Right atrium auricular region (tissue), 2 donors: ENCODE data around the gene DUSP11. TPM values are rescaled to one million over a fixed set of nuclear protein-coding genes. Genes with fewer than 3 reads are reported as not detected.
A peak's percentile ranks its signal among the peaks of the same experiment; 100 is the strongest.

Experiments
- DNase-seq: peaks from one replicate; pipeline ENCODE4 v3.0.0-alpha.2; 2019; ENCODE audit warnings: low spot score
- H3K27ac ChIP-seq, 2 donors: fragments of 200-600 bp; sonication (generic); 1 replicate in 1 of 2; 2 replicates in 1 of 2; pipeline ENCODE4 v1.5.1; 2016 to 2019
- H3K27me3 ChIP-seq, 2 donors: fragments of 200-600 bp; sonication (generic); one replicate each; pipeline versions ENCODE4 v1.5.1 to v1.6.0; 2017 to 2019
- H3K36me3 ChIP-seq: fragments of 200-600 bp; sonication (generic); one replicate; pipeline ENCODE4 v1.5.1; 2016
- H3K4me1 ChIP-seq, 2 donors: fragments of 200-600 bp; sonication (generic); one replicate each; pipeline versions ENCODE4 v1.5.1 to v1.6.0; 2017 to 2019
- H3K4me3 ChIP-seq, 2 donors: fragments of 200-600 bp; sonication (generic); 1 replicate in 1 of 2; 2 replicates in 1 of 2; pipeline ENCODE4 v1.5.1; 2017 to 2019; ENCODE audit warnings: mild to moderate bottlenecking in 1 of 2, moderate library complexity in 1 of 2
- H3K9me3 ChIP-seq, 2 donors: fragments of 200-600 bp; sonication (generic); one replicate each; pipeline ENCODE4 v1.5.1; 2019
- total RNA-seq, 2 donors: library from RNA; depleted of rRNA; stranded (reverse); fragments of >200 nt; gene quantifications; one replicate each; pipeline ENCODE4 v1.1.0, GENCODE V29; 2016
- TF ChIP-seq, protein P1 (sequence below), 2 donors: fragments of 200-600 bp; sonication (generic); IDR thresholded peaks; one replicate each; pipeline ENCODE4 v1.5.1; 2019; ENCODE audit warnings: antibody characterized with exemption in 2 of 2

DUSP11 gene
- total RNA-seq, 2 donors from 2014 or later, result 17.0 to 18.2 TPM

DNA sequence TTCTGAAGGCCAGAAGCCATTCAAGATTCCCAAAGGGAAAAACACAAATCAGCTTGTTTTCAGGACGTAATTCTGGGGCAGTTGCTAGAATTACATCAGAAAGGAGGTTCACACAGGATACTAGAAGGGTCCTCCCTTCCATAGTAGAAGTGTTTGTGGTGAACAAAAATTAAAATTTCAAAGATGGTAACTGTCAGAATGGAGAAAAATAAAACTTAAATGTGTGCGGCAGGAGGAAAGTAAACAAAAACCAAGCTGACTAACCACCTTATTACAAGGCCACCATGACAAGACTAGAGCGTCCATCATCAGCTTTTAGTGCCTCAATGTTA is 33.1 kb downstream of the DUSP11 start:
- no peaks in the 10 kb centered on the region for H3K9me3 ChIP-seq
- TF ChIP-seq, protein P1, sequence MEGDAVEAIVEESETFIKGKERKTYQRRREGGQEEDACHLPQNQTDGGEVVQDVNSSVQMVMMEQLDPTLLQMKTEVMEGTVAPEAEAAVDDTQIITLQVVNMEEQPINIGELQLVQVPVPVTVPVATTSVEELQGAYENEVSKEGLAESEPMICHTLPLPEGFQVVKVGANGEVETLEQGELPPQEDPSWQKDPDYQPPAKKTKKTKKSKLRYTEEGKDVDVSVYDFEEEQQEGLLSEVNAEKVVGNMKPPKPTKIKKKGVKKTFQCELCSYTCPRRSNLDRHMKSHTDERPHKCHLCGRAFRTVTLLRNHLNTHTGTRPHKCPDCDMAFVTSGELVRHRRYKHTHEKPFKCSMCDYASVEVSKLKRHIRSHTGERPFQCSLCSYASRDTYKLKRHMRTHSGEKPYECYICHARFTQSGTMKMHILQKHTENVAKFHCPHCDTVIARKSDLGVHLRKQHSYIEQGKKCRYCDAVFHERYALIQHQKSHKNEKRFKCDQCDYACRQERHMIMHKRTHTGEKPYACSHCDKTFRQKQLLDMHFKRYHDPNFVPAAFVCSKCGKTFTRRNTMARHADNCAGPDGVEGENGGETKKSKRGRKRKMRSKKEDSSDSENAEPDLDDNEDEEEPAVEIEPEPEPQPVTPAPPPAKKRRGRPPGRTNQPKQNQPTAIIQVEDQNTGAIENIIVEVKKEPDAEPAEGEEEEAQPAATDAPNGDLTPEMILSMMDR (IDR thresholded peaks at IDR 0.05), result no peak
- H3K27ac ChIP-seq, result no peak overlapping the region
- peaks cover 11% of the 10 kb centered on the region for H3K36me3 ChIP-seq
- H3K4me1 ChIP-seq, result no peaks in the 10 kb centered on the region
- DNase-seq, result no peak
- H3K4me3 ChIP-seq, result no peak overlapping the region
- H3K27me3 ChIP-seq, result no peaks in the 10 kb centered on the region

DNA sequence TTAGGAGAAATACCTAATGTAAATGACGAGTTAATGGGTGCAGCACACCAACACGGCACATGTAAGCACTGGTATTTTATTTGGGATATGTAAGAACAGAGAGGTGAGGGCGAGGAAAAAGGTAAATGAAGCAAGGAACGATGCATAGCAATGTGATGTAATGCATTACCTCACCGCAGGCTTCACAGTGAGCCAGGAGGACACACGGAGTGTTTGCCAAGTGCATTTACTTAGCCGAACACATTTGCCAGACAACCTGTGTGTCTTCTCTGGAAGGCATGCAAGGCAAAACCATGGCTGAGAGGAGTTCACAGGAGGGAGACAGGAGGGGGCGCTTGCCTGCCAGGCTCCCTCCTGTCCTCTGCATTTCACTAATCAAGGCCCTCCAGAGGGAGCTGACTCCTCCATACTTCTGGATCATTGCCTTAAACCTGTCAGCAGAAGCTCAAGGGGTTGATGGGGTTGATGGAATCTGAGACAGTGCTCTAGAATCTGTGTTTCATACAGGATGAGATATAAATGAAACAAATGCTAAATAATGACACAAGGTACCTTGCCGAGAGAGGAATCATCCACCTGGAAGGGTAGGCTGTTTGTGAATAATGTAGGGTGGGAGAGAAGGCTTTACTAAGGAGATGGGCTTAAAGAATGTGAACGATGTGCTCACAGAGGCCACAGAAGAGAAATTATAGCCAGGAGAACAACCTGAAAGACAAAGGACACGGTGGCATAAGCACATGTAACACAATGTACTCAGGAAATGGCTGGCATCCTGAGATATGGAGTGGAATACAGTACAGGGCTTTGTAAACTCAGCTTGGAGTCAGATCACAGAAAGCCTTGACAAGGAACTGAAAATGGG is 33.7 kb downstream of the DUSP11 start:
- peaks cover 11% of the 10 kb centered on the region for H3K36me3 ChIP-seq
- TF ChIP-seq, protein P1 (IDR thresholded peaks at IDR 0.05), result no peak
- no peak overlapping the region for H3K27ac ChIP-seq
- no peaks in the 10 kb centered on the region for H3K4me1 ChIP-seq
- H3K27me3 ChIP-seq, result no peaks in the 10 kb centered on the region
- H3K9me3 ChIP-seq, result no peaks in the 10 kb centered on the region
- H3K4me3 ChIP-seq, result no peak overlapping the region
- no peak for DNase-seq

DNA sequence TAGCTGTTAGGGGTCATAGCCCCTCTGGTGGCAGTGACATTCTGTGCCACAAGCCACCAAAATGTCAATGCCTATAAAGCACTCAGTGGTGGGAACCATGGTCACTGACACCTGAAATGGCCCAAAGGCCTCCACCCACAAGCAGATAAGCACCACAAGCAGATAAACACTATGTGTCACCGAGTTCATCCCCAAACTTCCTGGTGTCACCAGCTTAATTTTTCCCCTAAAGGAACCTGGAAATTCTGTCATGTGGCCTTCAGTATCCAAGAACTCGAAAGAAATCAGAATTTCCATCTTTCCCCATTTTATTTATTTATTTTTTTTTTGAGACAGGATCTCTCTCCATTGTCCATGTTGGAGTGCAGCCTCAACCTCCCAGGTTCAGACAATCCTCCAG is 39.1 kb downstream of the DUSP11 start:
- Histone ChIP-seq H3K4me1 (peaks cover 0 to 16% of the 10 kb centered on the region in 2 donors), H3K27me3 (no peaks in the 10 kb centered on the region), H3K4me3 (no peak overlapping the region), H3K9me3 (no peaks in the 10 kb centered on the region), H3K27ac (no peak overlapping the region), H3K36me3 (peaks cover under 1% of the 10 kb centered on the region)
- TF ChIP-seq, protein P1 (IDR thresholded peaks at IDR 0.05), result no peak
- DNase-seq, result no peak

DNA sequence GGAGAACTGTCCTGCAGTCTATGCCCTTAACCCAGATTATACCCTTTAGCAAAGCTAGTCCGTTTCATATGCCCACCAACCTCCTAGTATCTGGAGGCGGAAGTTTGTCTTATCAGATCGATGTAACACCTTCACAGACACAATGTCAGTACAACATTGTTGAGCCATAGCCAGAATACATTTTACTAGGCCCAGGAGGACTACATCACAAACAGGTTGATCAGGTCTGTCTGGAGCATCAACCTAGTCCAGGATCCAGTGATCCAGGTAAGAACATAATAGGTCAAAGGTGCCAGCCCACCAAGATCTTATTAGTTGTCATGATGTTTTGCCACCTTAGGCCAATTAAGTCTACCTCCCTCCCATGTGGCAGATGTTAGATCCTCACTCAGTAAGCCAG is 40.8 kb downstream of the DUSP11 start:
- TF ChIP-seq, protein P1 (IDR thresholded peaks at IDR 0.05), result no peak

DNA sequence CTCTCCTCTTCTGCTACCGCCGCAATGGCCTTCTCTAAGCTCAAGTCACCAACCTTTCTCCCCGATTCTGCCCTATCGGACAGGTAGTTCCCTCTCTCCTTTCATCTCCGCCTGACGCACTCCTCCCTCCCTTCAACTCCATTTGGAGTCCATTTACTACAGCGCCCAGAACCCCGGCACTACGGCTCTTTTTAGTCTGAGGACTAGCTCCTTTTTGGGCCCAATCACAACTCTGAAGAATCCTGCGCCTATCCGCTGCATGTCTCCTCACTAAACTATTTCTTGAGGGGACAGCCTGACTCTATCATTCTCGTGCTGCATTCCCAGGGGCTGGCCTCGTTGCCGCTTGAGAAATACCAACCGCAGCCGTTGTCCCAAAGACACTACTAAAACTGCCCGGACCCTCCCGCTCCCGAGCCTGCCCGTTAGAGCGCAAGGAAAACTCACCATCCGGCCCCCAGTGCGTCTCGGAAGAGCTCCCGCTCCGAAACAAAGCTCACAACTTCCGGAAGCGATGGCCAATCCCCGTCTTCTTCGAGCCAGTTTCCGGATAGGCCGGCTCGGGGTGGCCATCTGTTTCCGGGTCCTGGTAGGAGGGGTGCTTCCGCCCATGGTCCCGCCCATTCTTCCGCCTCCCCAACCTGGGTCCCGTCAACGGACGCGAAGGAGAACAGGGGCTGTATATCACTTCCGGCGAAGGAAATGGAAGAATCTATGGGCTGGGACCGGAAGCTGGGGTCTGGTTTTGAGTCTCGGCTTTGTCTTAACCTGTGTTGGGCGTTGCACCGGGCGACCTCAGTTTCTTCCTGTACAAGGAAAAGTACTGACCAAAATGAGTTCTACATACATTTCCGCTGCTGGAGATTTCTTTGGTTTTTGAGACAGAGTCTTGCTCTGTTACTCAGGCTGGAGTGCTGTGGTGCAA is 42.8 kb downstream of the DUSP11 start, which contains the start of gene TPRKB:
Gene TPRKB, minus strand, starts transcription at position 491 of the 925 bp plus-strand sequence. CDS start 2,776 bp downstream, outside the sequence.
- Histone ChIP-seq H3K27me3 (no peaks in the 10 kb centered on the region), H3K4me3 (peak within 1 kb of the TSS; percentile 68 to 82), H3K9me3 (no peaks in the 10 kb centered on the region), H3K4me1 (peaks cover 0 to 16% of the 10 kb centered on the region in 2 donors), H3K36me3 (peaks cover 11% of the 10 kb centered on the region), H3K27ac (peak within 1 kb of the TSS; percentile 66 to 69)
- TF ChIP-seq, protein P1 (IDR thresholded peaks at IDR 0.05), result no peak
- peak; percentile 95 for DNase-seq

More for the DNA sequence above, 40.8 kb downstream of the DUSP11 start:
- Histone ChIP-seq H3K9me3 (no peaks in the 10 kb centered on the region), H3K36me3 (no peaks in the 10 kb centered on the region), H3K4me3 (no peak overlapping the region), H3K27ac (no peak overlapping the region), H3K4me1 (peaks cover 0 to 16% of the 10 kb centered on the region in 2 donors), H3K27me3 (no peaks in the 10 kb centered on the region)
- DNase-seq, result no peak
